ENCODE measurements around the gene PCCA.

GRCh38 chr13:100534911-100535310 is 446.0 kb downstream of the PCCA start:
- no peak for TF ChIP-seq POLR2A (IDR thresholded peaks at IDR 0.05; ENCODE audit: low read length)
- no peak for TF ChIP-seq GATA1 (IDR thresholded peaks at IDR 0.05; ENCODE audit: low read depth, low read length)

All from erythroblast (primary cell).